Mesenchymal stem cell (in vitro differentiated cells and primary cell): Measurements from ENCODE around the gene ANOS1.

Source experiments
- DNase-seq: peaks from one replicate; pipeline ENCODE4 v3.0.0-alpha.2; 2013
- H2AFZ ChIP-seq: one replicate; pipeline ENCODE4 v1.6.1; 2013; ENCODE audit warnings: low read depth, mild to moderate bottlenecking, control low read depth, inconsistent platforms, low read length, moderate library complexity
- H2AK5ac ChIP-seq: 2 replicates; pipeline ENCODE4 v1.6.1; 2013; ENCODE audit warnings: low read length, moderate library complexity, mild to moderate bottlenecking, inconsistent platforms; ENCODE audit not compliant: severe bottlenecking
- H2BK120ac ChIP-seq: one replicate; pipeline ENCODE4 v1.6.1; 2013; ENCODE audit warnings: low read depth, mild to moderate bottlenecking, inconsistent platforms, low read length, moderate library complexity
- H2BK12ac ChIP-seq, 2 experiments: one replicate each; pipeline ENCODE4 v1.6.1; 2013; ENCODE audit warnings: inconsistent platforms in 2 of 2, low read length in 2 of 2, mild to moderate bottlenecking in 2 of 2, moderate library complexity in 2 of 2, control low read depth in 1 of 2
- H2BK15ac ChIP-seq: one replicate; pipeline ENCODE4 v1.6.1; 2013; ENCODE audit warnings: mild to moderate bottlenecking, low read depth, inconsistent platforms; ENCODE audit not compliant: poor library complexity, severe bottlenecking
- H2BK5ac ChIP-seq: 2 replicates; pipeline ENCODE4 v1.6.1; 2013; ENCODE audit warnings: low read depth, mild to moderate bottlenecking, low read length, control low read depth, inconsistent platforms; ENCODE audit not compliant: poor library complexity, severe bottlenecking
- H3K14ac ChIP-seq, 2 experiments: one replicate each; pipeline ENCODE4 v1.6.1; 2013; ENCODE audit warnings: inconsistent platforms in 2 of 2, low read length in 2 of 2, control low read depth in 1 of 2, mild to moderate bottlenecking in 1 of 2, moderate library complexity in 1 of 2
- H3K18ac ChIP-seq, 2 experiments: one replicate each; pipeline ENCODE4 v1.6.1; 2013; ENCODE audit warnings: inconsistent platforms in 2 of 2, low read length in 2 of 2, control low read depth in 1 of 2, low read depth in 1 of 2, mild to moderate bottlenecking in 1 of 2
- H3K23ac ChIP-seq, 2 experiments: one replicate each; pipeline ENCODE4 v1.6.1; 2013; ENCODE audit warnings: inconsistent platforms in 2 of 2, low read length in 2 of 2, mild to moderate bottlenecking in 2 of 2, moderate library complexity in 2 of 2, control low read depth in 1 of 2
- H3K27ac ChIP-seq: 2 replicates; pipeline ENCODE4 v1.5.1; 2013; ENCODE audit warnings: mild to moderate bottlenecking, moderate library complexity, low read length, control low read depth, inconsistent platforms; ENCODE audit not compliant: poor library complexity, severe bottlenecking
- H3K27me3 ChIP-seq, 2 experiments: 2 replicates each; pipeline versions ENCODE4 v1.6.1 to v1.7.0; 2013; ENCODE audit warnings: low read length in 2 of 2, mild to moderate bottlenecking in 2 of 2, moderate library complexity in 2 of 2, control low read depth in 1 of 2, inconsistent platforms in 1 of 2; ENCODE audit not compliant: control insufficient read depth in 1 of 2, insufficient read depth in 1 of 2
- H3K36me3 ChIP-seq, 2 experiments: 2 replicates each; pipeline versions ENCODE4 v1.6.1 to v1.7.0; 2013; ENCODE audit warnings: low read length in 2 of 2, control low read depth in 1 of 2, inconsistent platforms in 1 of 2, low read depth in 1 of 2, mild to moderate bottlenecking in 1 of 2; ENCODE audit not compliant: insufficient read depth in 2 of 2, control insufficient read depth in 1 of 2
- H3K4ac ChIP-seq, 2 experiments: one replicate each; pipeline ENCODE4 v1.6.1; 2013; ENCODE audit warnings: inconsistent platforms in 2 of 2, low read length in 2 of 2, mild to moderate bottlenecking in 2 of 2, moderate library complexity in 2 of 2, control low read depth in 1 of 2, low read depth in 1 of 2
- H3K4me1 ChIP-seq: 2 replicates; pipeline ENCODE4 v1.6.1; 2013; ENCODE audit warnings: low read depth, low read length, control low read depth; ENCODE audit not compliant: control insufficient read depth, insufficient read depth
- H3K4me2 ChIP-seq: 2 replicates; pipeline ENCODE4 v1.6.1; 2013; ENCODE audit warnings: low read length, mild to moderate bottlenecking, inconsistent platforms; ENCODE audit not compliant: poor library complexity, severe bottlenecking
- H3K4me3 ChIP-seq, 2 experiments: 2 replicates each; pipeline versions ENCODE4 v1.5.1 to v1.7.0; 2013; ENCODE audit warnings: low read length in 2 of 2, mild to moderate bottlenecking in 2 of 2, control low read depth in 1 of 2, low read depth in 1 of 2; ENCODE audit not compliant: insufficient read depth in 1 of 2
- H3K79me1 ChIP-seq: replicated peaks from 2 replicates; pipeline ENCODE4 v1.6.1; 2013; ENCODE audit warnings: mild to moderate bottlenecking, control low read depth, low read length, inconsistent platforms; ENCODE audit not compliant: poor library complexity, severe bottlenecking
- H3K9ac ChIP-seq: 2 replicates; pipeline ENCODE4 v1.7.0; 2013; ENCODE audit warnings: mild to moderate bottlenecking, low read length, moderate library complexity
- H3K9me3 ChIP-seq: 2 replicates; pipeline ENCODE4 v1.7.0; 2013; ENCODE audit warnings: mild to moderate bottlenecking, low read length; ENCODE audit not compliant: control insufficient read depth
- H4K8ac ChIP-seq: one replicate; pipeline ENCODE4 v1.6.1; 2013; ENCODE audit warnings: inconsistent platforms, mild to moderate bottlenecking, low read length, moderate library complexity
- H4K91ac ChIP-seq: one replicate; pipeline ENCODE4 v1.6.1; 2013; ENCODE audit warnings: mild to moderate bottlenecking, low read length, inconsistent platforms
- WGBS: methylation state at CpG from one replicate; pipeline ENCODE4 v1.1.7; 2013; ENCODE audit warnings: mixed read lengths; 5-methylcytosine and 5-hydroxymethylcytosine counted together

The ANOS1 gene

GRCh38 chrX:8591501-8591900 lies 140.4 kb downstream of the ANOS1 start:
- Histone ChIP-seq H2BK15ac (no peak overlapping the region), H2AK5ac (no peak overlapping the region), H3K23ac (no peak overlapping the region), H3K14ac (no peak overlapping the region), H4K8ac (no peak overlapping the region), H3K27me3 (no peaks in the 10 kb centered on the region), H2BK120ac (no peak overlapping the region), H3K36me3 (no peaks in the 10 kb centered on the region), H4K91ac (no peak overlapping the region), H3K18ac (no peak overlapping the region), H2AFZ (no peak overlapping the region), H3K4me3 (no peak overlapping the region), H3K4me1 (no peaks in the 10 kb centered on the region), H3K9me3 (no peaks in the 10 kb centered on the region), H3K79me1 (no peaks in the 10 kb centered on the region), H2BK5ac (no peak overlapping the region), H3K9ac (no peak overlapping the region), H3K4me2 (no peak overlapping the region), H3K27ac (no peak overlapping the region), H2BK12ac (no peak overlapping the region), H3K4ac (no peak overlapping the region)
- 80% methylated on average over 1 of the region's 4 CpGs for WGBS
- DNase-seq: no peak

- no peak overlapping the region for H3K4me3 ChIP-seq
- no peaks in the 10 kb centered on the region for H3K4me1 ChIP-seq
- no peak overlapping the region for H2BK15ac ChIP-seq
- DNase-seq: no peak
- H3K79me1 ChIP-seq: no peaks in the 10 kb centered on the region
- no peak overlapping the region for H3K4me2 ChIP-seq
- H3K14ac ChIP-seq: no peak overlapping the region
- H3K27me3 ChIP-seq: no peaks in the 10 kb centered on the region
- H2AFZ ChIP-seq: no peak overlapping the region
- no peak overlapping the region for H3K23ac ChIP-seq
- no peak overlapping the region for H3K18ac ChIP-seq
- no peaks in the 10 kb centered on the region for H3K36me3 ChIP-seq
- H2BK12ac ChIP-seq: no peak overlapping the region
- H3K4ac ChIP-seq: no peak overlapping the region
- no peak overlapping the region for H2BK5ac ChIP-seq
- no peak overlapping the region for H2BK120ac ChIP-seq
- no peak overlapping the region for H3K9ac ChIP-seq
- H2AK5ac ChIP-seq: no peak overlapping the region
- H4K91ac ChIP-seq: no peak overlapping the region
- no peaks in the 10 kb centered on the region for H3K9me3 ChIP-seq
- H3K27ac ChIP-seq: no peak overlapping the region
- H4K8ac ChIP-seq: no peak overlapping the region
These were observed 145.0 kb downstream of the ANOS1 start for GRCh38 chrX:8586953-8587352.

- no peak overlapping the region for H2BK12ac ChIP-seq
- no peak overlapping the region for H3K9ac ChIP-seq
- no peak overlapping the region for H4K8ac ChIP-seq
- H3K4me1 ChIP-seq: peaks cover 3% of the 10 kb centered on the region
- no peak overlapping the region for H3K4me3 ChIP-seq
- H3K36me3 ChIP-seq: no peaks in the 10 kb centered on the region
- 83% methylated on average over 2 of the region's 5 CpGs for WGBS
- no peak overlapping the region for H3K23ac ChIP-seq
- H2BK120ac ChIP-seq: no peak overlapping the region
- no peaks in the 10 kb centered on the region for H3K9me3 ChIP-seq
- no peak overlapping the region for H2BK15ac ChIP-seq
- H2AK5ac ChIP-seq: no peak overlapping the region
- no peaks in the 10 kb centered on the region for H3K79me1 ChIP-seq
- H2AFZ ChIP-seq: no peak overlapping the region
- H3K14ac ChIP-seq: no peak overlapping the region
- no peak overlapping the region for H3K27ac ChIP-seq
- H3K27me3 ChIP-seq: no peaks in the 10 kb centered on the region
- H2BK5ac ChIP-seq: no peak overlapping the region
- DNase-seq: no peak
- H4K91ac ChIP-seq: no peak overlapping the region
- no peak overlapping the region for H3K4me2 ChIP-seq
- no peak overlapping the region for H3K18ac ChIP-seq
- H3K4ac ChIP-seq: no peak overlapping the region
These were observed 152.3 kb downstream of the ANOS1 start for GRCh38 chrX:8579602-8580001.

GRCh38 chrX:8576821-8577220 lies 155.1 kb downstream of the ANOS1 start:
- no peaks in the 10 kb centered on the region for H3K79me1 ChIP-seq
- no peak overlapping the region for H3K27ac ChIP-seq
- H3K4me1 ChIP-seq: peaks cover 3% of the 10 kb centered on the region
- H4K91ac ChIP-seq: no peak overlapping the region
- H3K14ac ChIP-seq: no peak overlapping the region
- H2AK5ac ChIP-seq: no peak overlapping the region
- no peak overlapping the region for H3K4me2 ChIP-seq
- no peaks in the 10 kb centered on the region for H3K36me3 ChIP-seq
- no peak overlapping the region for H2BK15ac ChIP-seq
- H3K23ac ChIP-seq: no peak overlapping the region
- no peak overlapping the region for H2BK12ac ChIP-seq
- H3K9ac ChIP-seq: no peak overlapping the region
- no peak for DNase-seq
- no CpG with 5 or more reads among the region's 3 CpGs for WGBS
- H2BK120ac ChIP-seq: no peak overlapping the region
- H3K9me3 ChIP-seq: no peaks in the 10 kb centered on the region
- no peak overlapping the region for H3K4ac ChIP-seq
- no peak overlapping the region for H2AFZ ChIP-seq
- no peak overlapping the region for H4K8ac ChIP-seq
- no peak overlapping the region for H2BK5ac ChIP-seq
- H3K27me3 ChIP-seq: no peaks in the 10 kb centered on the region
- no peak overlapping the region for H3K4me3 ChIP-seq
- H3K18ac ChIP-seq: no peak overlapping the region
